Ovary (tissue), 3 donors: ENCODE measurements around the gene COL27A1.

Experiments used
- CTCF ChIP-seq, 3 donors: fragments of 450-650 bp in 2 of 3; fragments of 200-600 bp in 1 of 3; IDR thresholded peaks; one replicate each; pipeline versions ENCODE4 v1.5.1 to v1.8.0; 2016 to 2022; ENCODE audit warnings: antibody characterized with exemption in 3 of 3, mild to moderate bottlenecking in 1 of 3
- EP300 ChIP-seq: sonication (generic); formaldehyde crosslinking; IDR thresholded peaks from one replicate; pipeline ENCODE4 v1.6.1; 2017; ENCODE audit warnings: antibody characterized with exemption
- POLR2A ChIP-seq: fragments of 450-650 bp; IDR thresholded peaks from one replicate; pipeline ENCODE4 v1.6.1; 2017; ENCODE audit warnings: antibody characterized with exemption, mild to moderate bottlenecking, moderate library complexity
- donor health status: DM: no; HTN: no; CAD: no.

- TF ChIP-seq CTCF (IDR thresholded peaks at IDR 0.05) (no peak), POLR2A (no peak), EP300 (no peak)
Observed at GRCh38 chr9:114177423-114178064, 22.2 kb downstream of the COL27A1 start.
